GM23338 (cell line): ENCODE results near the gene TRIO. TPM values are rescaled to one million over a fixed set of nuclear protein-coding genes. Genes with fewer than 3 reads are reported as not detected.

Experiments
- ATAC-seq: fragments of 200-7000 bp; cut with Tn5 transposase; 3 replicates; pipeline ENCODE4 v1.9.1; 2020
- DNase-seq: peaks from one replicate; pipeline ENCODE4 v3.0.0-alpha.2; 2015; ENCODE audit warnings: low spot score
- H2AFZ ChIP-seq: fragments of 200-600 bp; sonication (generic); 2 replicates; pipeline ENCODE4 v1.8.0; 2016; ENCODE audit warnings: antibody characterized with exemption, mild to moderate bottlenecking, moderate library complexity
- H3F3A ChIP-seq: fragments of 200-600 bp; sonication (generic); replicated peaks from 2 replicates; pipeline ENCODE4 v1.8.0; 2017; ENCODE audit warnings: antibody characterized with exemption, mixed run types, low read depth
- H3K27ac ChIP-seq: fragments of 200-600 bp; sonication (generic); 2 replicates; pipeline ENCODE4 v1.6.1; 2016; ENCODE audit warnings: low read depth
- H3K27me3 ChIP-seq: fragments of 200-600 bp; sonication (generic); 2 replicates; pipeline ENCODE4 v1.8.0; 2016; ENCODE audit warnings: mild to moderate bottlenecking, mixed run types, moderate library complexity; ENCODE audit not compliant: insufficient read depth
- H3K36me3 ChIP-seq: fragments of 200-600 bp; sonication (generic); 2 replicates; pipeline ENCODE4 v1.8.0; 2016; ENCODE audit warnings: mild to moderate bottlenecking; ENCODE audit not compliant: insufficient read depth
- H3K4me1 ChIP-seq: fragments of 200-600 bp; sonication (generic); 2 replicates; pipeline ENCODE4 v1.8.0; 2016; ENCODE audit warnings: mild to moderate bottlenecking, moderate library complexity; ENCODE audit not compliant: insufficient read depth
- H3K4me2 ChIP-seq: fragments of 200-600 bp; sonication (generic); 2 replicates; pipeline ENCODE4 v1.7.1; 2017; ENCODE audit warnings: mixed run types
- H3K4me3 ChIP-seq: fragments of 200-600 bp; sonication (generic); 2 replicates; pipeline ENCODE4 v1.6.1; 2016; ENCODE audit warnings: mixed run types
- H3K79me2 ChIP-seq: fragments of 200-600 bp; sonication (generic); replicated peaks from 2 replicates; pipeline ENCODE4 v1.8.0; 2017; ENCODE audit warnings: mild to moderate bottlenecking; ENCODE audit not compliant: insufficient read depth
- H3K9me2 ChIP-seq: fragments of 200-600 bp; sonication (generic); 2 replicates; pipeline ENCODE4 v1.8.0; 2017; ENCODE audit not compliant: insufficient read depth
- H4K20me1 ChIP-seq: fragments of 200-600 bp; sonication (generic); replicated peaks from 2 replicates; pipeline ENCODE4 v1.8.0; 2017; ENCODE audit warnings: mild to moderate bottlenecking; ENCODE audit not compliant: insufficient read depth
- H3K27ac Mint-ChIP-seq: 2 replicates; pipeline ENCODE4 v1.8.0; 2020; ENCODE audit warnings: inconsistent platforms, mild to moderate bottlenecking, moderate library complexity, mixed read lengths
- H3K27me3 Mint-ChIP-seq: 3 replicates; pipeline ENCODE4 v1.8.0; 2022; ENCODE audit warnings: low read depth, mild to moderate bottlenecking, moderate library complexity, mixed read lengths, inconsistent platforms; ENCODE audit not compliant: insufficient read depth, poor library complexity
- H3K36me3 Mint-ChIP-seq: 3 replicates; pipeline ENCODE4 v1.8.0; 2021; ENCODE audit warnings: low read depth, mild to moderate bottlenecking, inconsistent platforms, moderate library complexity, mixed read lengths
- H3K4me1 Mint-ChIP-seq: 3 replicates; pipeline ENCODE4 v1.8.0; 2020; ENCODE audit warnings: mild to moderate bottlenecking, inconsistent platforms, mixed read lengths
- H3K4me3 Mint-ChIP-seq: 3 replicates; pipeline ENCODE4 v1.8.0; 2021; ENCODE audit warnings: moderate library complexity, mild to moderate bottlenecking, inconsistent platforms, mixed read lengths
- H3K9me3 Mint-ChIP-seq: 3 replicates; pipeline ENCODE4 v1.8.0; 2020; ENCODE audit warnings: moderate library complexity, mild to moderate bottlenecking, inconsistent platforms, mixed read lengths
- CREB1 ChIP-seq: fragments of 250-450 bp; sonication (Bioruptor Pico); IDR thresholded peaks from 2 replicates; pipeline ENCODE4 v1.5.0; 2020; ENCODE audit warnings: low read depth, mild to moderate bottlenecking, moderate library complexity
- EZH2 ChIP-seq: fragments of 200-600 bp; sonication (generic); IDR thresholded peaks from one replicate; pipeline ENCODE4 v1.8.0; 2017; ENCODE audit warnings: antibody characterized with exemption, mild to moderate bottlenecking, low read depth; ENCODE audit not compliant: unreplicated experiment
- JUNB ChIP-seq: IDR thresholded peaks from one replicate; pipeline ENCODE4 v1.6.1; 2016; ENCODE audit warnings: antibody characterized with exemption; ENCODE audit not compliant: unreplicated experiment
- NANOG ChIP-seq: IDR thresholded peaks from 2 replicates; pipeline ENCODE4 v1.6.1; 2016; ENCODE audit warnings: antibody characterized with exemption, borderline replicate concordance
- STAT1 ChIP-seq: IDR thresholded peaks from one replicate; pipeline ENCODE4 v1.6.1; 2016; ENCODE audit warnings: antibody characterized with exemption; ENCODE audit not compliant: unreplicated experiment
- ZNF114 ChIP-seq: fragments of 250-450 bp; sonication (Bioruptor Pico); IDR thresholded peaks from 2 replicates; pipeline ENCODE4 v1.5.0; 2020; ENCODE audit warnings: mild to moderate bottlenecking, moderate library complexity
- ZNF331 ChIP-seq: fragments of 250-450 bp; sonication (Bioruptor Pico); IDR thresholded peaks from 2 replicates; pipeline ENCODE4 v1.5.0; 2020; ENCODE audit warnings: low read depth, mild to moderate bottlenecking, moderate library complexity
- polyA plus RNA-seq: library from polyadenylated mRNA; unstranded; fragments of >200 nt; fragmentation: Nextera tagmentation; extraction: Ambion mirVana; gene quantifications from 2 replicates; pipeline ENCODE4 v1.2.1, GENCODE V29; 2016
- total RNA-seq: library from RNA; depleted of rRNA; stranded (reverse); fragments of >200 nt; shearing (Covaris generic); gene quantifications from 2 replicates; pipeline ENCODE4 v1.2.3, GENCODE V29; 2014
- TF ChIP-seq, protein P1 (sequence below): IDR thresholded peaks from one replicate; pipeline ENCODE4 v1.6.1; 2018; ENCODE audit warnings: antibody characterized with exemption; ENCODE audit not compliant: unreplicated experiment
- TF ChIP-seq, protein P2 (sequence below): IDR thresholded peaks from 2 replicates; pipeline ENCODE4 v1.6.1; 2016; ENCODE audit warnings: antibody characterized with exemption
- TF ChIP-seq, protein P3 (sequence below), 2 experiments: fragments of 200-600 bp in 1 of 2; sonication (generic) in 1 of 2; conservative IDR thresholded peaks; 2 replicates each; pipeline versions ENCODE4 v1.5.1 to v1.6.1; 2016 to 2017; ENCODE audit warnings: antibody characterized with exemption in 2 of 2, low read depth in 2 of 2, mild to moderate bottlenecking in 2 of 2, moderate library complexity in 1 of 2
- TF ChIP-seq, protein P4 (sequence below): fragments of 250-450 bp; sonication (Bioruptor Pico); IDR thresholded peaks from 2 replicates; pipeline ENCODE4 v1.5.0; 2020; ENCODE audit warnings: mild to moderate bottlenecking, moderate library complexity

Gene TRIO
- total and polyA plus RNA-seq, 2 experiments from 2014 or later = 13.8 to 113 TPM

DNA sequence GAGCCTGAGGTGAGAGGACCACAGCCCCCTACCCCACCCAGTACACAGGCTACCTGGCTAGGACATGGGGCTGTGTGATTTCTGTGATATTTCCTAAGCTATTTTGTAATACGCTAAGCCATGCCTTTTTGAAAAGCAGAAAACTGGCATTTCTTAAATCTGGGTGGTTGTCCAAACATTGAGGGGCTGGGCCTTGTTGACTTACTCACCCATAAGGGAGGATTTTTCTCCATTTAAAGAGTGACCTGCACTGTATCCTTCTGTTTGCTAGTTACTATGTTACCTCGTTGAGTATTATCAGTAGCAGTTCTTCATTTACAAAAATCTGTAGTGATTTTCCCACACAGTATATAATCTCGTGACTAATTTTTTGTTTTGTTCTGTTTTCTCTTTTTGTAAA is 321.0 kb downstream of the TRIO start (continued):
- TF ChIP-seq, protein P1, sequence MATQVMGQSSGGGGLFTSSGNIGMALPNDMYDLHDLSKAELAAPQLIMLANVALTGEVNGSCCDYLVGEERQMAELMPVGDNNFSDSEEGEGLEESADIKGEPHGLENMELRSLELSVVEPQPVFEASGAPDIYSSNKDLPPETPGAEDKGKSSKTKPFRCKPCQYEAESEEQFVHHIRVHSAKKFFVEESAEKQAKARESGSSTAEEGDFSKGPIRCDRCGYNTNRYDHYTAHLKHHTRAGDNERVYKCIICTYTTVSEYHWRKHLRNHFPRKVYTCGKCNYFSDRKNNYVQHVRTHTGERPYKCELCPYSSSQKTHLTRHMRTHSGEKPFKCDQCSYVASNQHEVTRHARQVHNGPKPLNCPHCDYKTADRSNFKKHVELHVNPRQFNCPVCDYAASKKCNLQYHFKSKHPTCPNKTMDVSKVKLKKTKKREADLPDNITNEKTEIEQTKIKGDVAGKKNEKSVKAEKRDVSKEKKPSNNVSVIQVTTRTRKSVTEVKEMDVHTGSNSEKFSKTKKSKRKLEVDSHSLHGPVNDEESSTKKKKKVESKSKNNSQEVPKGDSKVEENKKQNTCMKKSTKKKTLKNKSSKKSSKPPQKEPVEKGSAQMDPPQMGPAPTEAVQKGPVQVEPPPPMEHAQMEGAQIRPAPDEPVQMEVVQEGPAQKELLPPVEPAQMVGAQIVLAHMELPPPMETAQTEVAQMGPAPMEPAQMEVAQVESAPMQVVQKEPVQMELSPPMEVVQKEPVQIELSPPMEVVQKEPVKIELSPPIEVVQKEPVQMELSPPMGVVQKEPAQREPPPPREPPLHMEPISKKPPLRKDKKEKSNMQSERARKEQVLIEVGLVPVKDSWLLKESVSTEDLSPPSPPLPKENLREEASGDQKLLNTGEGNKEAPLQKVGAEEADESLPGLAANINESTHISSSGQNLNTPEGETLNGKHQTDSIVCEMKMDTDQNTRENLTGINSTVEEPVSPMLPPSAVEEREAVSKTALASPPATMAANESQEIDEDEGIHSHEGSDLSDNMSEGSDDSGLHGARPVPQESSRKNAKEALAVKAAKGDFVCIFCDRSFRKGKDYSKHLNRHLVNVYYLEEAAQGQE = no peak
- TF ChIP-seq ZNF331 (CRISPR knock-in tag) (no peak), CREB1 (no peak), STAT1 (no peak), EZH2 (no peak), JUNB (no peak)
- TF ChIP-seq, protein P2, sequence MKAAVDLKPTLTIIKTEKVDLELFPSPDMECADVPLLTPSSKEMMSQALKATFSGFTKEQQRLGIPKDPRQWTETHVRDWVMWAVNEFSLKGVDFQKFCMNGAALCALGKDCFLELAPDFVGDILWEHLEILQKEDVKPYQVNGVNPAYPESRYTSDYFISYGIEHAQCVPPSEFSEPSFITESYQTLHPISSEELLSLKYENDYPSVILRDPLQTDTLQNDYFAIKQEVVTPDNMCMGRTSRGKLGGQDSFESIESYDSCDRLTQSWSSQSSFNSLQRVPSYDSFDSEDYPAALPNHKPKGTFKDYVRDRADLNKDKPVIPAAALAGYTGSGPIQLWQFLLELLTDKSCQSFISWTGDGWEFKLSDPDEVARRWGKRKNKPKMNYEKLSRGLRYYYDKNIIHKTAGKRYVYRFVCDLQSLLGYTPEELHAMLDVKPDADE = no peak

DNA sequence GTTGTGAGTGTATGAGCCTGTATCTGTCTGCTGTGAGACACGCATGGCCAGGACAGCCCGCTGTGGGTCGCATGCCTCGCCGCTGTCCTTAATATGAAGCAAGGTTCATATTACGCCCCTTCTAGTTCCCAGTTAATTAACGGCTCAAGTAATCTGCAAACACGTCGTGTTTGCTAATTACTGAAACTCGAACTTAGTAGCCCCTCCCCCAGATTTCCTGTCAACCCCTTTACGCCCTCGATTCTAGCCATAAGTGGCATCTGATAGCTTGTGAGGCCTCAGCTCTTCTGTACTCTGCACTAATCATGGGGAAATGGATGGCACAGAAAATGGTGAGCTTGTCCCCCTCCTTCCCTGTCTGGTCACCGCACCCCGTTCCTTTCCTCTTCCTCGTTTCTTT is 321.5 kb downstream of the TRIO start:
- no peaks in the 10 kb centered on the region for H3K27me3 ChIP-seq
- H3K4me1 ChIP-seq = peaks cover 10% of the 10 kb centered on the region
- no peaks in the 10 kb centered on the region for H3K9me2 ChIP-seq
- no peaks in the 10 kb centered on the region for H3F3A ChIP-seq
- peaks cover 11% of the 10 kb centered on the region for H3K36me3 ChIP-seq
- no peak overlapping the region for H3K4me2 ChIP-seq
- peak overlapping the region; percentile 35 for H3K27ac ChIP-seq
- no peak overlapping the region for H2AFZ ChIP-seq
- Mint-ChIP-seq H3K9me3 (no peaks in the 10 kb centered on the region), H3K27ac (peak overlapping the region; percentile 49; the same call in 1 of the 2 replicates), H3K4me1 (peaks cover 10% of the 10 kb centered on the region), H3K27me3 (peaks cover 3% of the 10 kb centered on the region), H3K36me3 (peaks cover 32% of the 10 kb centered on the region), H3K4me3 (no peak overlapping the region)
- H4K20me1 ChIP-seq = no peaks in the 10 kb centered on the region
- H3K79me2 ChIP-seq = no peaks in the 10 kb centered on the region
- ATAC-seq (no peak), DNase-seq (no peak)
- H3K4me3 ChIP-seq = no peak overlapping the region
- TF ChIP-seq ZNF114 (no peak), STAT1 (no peak), JUNB (no peak), NANOG (no peak)
- TF ChIP-seq, protein P2 = no peak
- TF ChIP-seq, protein P3, sequence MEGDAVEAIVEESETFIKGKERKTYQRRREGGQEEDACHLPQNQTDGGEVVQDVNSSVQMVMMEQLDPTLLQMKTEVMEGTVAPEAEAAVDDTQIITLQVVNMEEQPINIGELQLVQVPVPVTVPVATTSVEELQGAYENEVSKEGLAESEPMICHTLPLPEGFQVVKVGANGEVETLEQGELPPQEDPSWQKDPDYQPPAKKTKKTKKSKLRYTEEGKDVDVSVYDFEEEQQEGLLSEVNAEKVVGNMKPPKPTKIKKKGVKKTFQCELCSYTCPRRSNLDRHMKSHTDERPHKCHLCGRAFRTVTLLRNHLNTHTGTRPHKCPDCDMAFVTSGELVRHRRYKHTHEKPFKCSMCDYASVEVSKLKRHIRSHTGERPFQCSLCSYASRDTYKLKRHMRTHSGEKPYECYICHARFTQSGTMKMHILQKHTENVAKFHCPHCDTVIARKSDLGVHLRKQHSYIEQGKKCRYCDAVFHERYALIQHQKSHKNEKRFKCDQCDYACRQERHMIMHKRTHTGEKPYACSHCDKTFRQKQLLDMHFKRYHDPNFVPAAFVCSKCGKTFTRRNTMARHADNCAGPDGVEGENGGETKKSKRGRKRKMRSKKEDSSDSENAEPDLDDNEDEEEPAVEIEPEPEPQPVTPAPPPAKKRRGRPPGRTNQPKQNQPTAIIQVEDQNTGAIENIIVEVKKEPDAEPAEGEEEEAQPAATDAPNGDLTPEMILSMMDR (conservative IDR thresholded peaks at IDR 0.05; ENCODE audit: low read depth in 2 of 2) = no peak
- TF ChIP-seq, protein P4, sequence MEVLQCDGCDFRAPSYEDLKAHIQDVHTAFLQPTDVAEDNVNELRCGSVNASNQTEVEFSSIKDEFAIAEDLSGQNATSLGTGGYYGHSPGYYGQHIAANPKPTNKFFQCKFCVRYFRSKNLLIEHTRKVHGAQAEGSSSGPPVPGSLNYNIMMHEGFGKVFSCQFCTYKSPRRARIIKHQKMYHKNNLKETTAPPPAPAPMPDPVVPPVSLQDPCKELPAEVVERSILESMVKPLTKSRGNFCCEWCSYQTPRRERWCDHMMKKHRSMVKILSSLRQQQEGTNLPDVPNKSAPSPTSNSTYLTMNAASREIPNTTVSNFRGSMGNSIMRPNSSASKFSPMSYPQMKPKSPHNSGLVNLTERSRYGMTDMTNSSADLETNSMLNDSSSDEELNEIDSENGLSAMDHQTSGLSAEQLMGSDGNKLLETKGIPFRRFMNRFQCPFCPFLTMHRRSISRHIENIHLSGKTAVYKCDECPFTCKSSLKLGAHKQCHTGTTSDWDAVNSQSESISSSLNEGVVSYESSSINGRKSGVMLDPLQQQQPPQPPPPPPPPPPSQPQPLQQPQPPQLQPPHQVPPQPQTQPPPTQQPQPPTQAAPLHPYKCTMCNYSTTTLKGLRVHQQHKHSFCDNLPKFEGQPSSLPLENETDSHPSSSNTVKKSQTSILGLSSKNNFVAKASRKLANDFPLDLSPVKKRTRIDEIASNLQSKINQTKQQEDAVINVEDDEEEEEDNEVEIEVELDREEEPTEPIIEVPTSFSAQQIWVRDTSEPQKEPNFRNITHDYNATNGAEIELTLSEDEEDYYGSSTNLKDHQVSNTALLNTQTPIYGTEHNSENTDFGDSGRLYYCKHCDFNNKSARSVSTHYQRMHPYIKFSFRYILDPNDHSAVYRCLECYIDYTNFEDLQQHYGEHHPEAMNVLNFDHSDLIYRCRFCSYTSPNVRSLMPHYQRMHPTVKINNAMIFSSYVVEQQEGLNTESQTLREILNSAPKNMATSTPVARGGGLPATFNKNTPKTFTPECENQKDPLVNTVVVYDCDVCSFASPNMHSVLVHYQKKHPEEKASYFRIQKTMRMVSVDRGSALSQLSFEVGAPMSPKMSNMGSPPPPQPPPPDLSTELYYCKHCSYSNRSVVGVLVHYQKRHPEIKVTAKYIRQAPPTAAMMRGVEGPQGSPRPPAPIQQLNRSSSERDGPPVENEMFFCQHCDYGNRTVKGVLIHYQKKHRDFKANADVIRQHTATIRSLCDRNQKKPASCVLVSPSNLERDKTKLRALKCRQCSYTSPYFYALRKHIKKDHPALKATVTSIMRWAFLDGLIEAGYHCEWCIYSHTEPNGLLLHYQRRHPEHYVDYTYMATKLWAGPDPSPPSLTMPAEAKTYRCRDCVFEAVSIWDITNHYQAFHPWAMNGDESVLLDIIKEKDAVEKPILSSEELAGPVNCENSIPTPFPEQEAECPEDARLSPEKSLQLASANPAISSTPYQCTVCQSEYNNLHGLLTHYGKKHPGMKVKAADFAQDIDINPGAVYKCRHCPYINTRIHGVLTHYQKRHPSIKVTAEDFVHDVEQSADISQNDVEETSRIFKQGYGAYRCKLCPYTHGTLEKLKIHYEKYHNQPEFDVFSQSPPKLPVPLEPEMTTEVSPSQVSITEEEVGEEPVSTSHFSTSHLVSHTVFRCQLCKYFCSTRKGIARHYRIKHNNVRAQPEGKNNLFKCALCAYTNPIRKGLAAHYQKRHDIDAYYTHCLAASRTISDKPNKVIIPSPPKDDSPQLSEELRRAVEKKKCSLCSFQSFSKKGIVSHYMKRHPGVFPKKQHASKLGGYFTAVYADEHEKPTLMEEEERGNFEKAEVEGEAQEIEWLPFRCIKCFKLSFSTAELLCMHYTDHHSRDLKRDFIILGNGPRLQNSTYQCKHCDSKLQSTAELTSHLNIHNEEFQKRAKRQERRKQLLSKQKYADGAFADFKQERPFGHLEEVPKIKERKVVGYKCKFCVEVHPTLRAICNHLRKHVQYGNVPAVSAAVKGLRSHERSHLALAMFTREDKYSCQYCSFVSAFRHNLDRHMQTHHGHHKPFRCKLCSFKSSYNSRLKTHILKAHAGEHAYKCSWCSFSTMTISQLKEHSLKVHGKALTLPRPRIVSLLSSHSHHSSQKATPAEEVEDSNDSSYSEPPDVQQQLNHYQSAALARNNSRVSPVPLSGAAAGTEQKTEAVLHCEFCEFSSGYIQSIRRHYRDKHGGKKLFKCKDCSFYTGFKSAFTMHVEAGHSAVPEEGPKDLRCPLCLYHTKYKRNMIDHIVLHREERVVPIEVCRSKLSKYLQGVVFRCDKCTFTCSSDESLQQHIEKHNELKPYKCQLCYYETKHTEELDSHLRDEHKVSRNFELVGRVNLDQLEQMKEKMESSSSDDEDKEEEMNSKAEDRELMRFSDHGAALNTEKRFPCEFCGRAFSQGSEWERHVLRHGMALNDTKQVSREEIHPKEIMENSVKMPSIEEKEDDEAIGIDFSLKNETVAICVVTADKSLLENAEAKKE (CRISPR knock-in tag) = no peak
